Gastrocnemius medialis (tissue), 4 donors: ENCODE results near the gene NPAS3.

Experiments
- POLR2A ChIP-seq, 2 donors: fragments of 450-650 bp; IDR thresholded peaks; one replicate each; pipeline ENCODE4 v1.6.1; 2017; ENCODE audit warnings: antibody characterized with exemption in 2 of 2, mild to moderate bottlenecking in 2 of 2, moderate library complexity in 2 of 2
- TF ChIP-seq, protein P1 (sequence below), 5 experiments: fragments of 450-650 bp in 3 of 5; fragments of 200-600 bp in 2 of 5; sonication (generic) in 2 of 5; IDR thresholded peaks in 4 of 5; conservative IDR thresholded peaks in 1 of 5; 1 replicate in 4 of 5; 2 replicates in 1 of 5; pipeline ENCODE4 v1.5.1; 2016 to 2019; ENCODE audit warnings: antibody characterized with exemption in 5 of 5, mild to moderate bottlenecking in 3 of 5, moderate library complexity in 3 of 5

DNA sequence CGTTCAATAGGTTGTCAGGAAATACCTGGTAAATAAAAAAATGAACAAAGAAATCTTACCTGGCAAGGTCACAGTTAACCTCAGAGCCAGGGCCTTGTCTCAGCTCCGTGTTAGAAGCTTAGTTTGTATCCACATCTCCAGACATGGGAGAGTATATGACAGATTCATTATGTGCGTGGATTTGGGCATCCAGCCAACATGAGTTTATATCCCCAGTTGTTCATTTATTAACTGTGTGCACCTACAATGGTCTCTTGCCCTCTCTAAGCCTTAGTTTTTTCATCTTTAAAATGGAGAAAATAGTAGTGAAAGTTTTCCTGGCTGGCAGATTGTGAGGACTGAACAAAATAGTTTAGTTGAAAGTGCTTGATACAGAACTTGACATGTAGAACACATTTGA is 437.8 kb downstream of the NPAS3 start:
- TF ChIP-seq, protein P1, sequence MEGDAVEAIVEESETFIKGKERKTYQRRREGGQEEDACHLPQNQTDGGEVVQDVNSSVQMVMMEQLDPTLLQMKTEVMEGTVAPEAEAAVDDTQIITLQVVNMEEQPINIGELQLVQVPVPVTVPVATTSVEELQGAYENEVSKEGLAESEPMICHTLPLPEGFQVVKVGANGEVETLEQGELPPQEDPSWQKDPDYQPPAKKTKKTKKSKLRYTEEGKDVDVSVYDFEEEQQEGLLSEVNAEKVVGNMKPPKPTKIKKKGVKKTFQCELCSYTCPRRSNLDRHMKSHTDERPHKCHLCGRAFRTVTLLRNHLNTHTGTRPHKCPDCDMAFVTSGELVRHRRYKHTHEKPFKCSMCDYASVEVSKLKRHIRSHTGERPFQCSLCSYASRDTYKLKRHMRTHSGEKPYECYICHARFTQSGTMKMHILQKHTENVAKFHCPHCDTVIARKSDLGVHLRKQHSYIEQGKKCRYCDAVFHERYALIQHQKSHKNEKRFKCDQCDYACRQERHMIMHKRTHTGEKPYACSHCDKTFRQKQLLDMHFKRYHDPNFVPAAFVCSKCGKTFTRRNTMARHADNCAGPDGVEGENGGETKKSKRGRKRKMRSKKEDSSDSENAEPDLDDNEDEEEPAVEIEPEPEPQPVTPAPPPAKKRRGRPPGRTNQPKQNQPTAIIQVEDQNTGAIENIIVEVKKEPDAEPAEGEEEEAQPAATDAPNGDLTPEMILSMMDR (IDR thresholded peaks at IDR 0.05 in 4 of 5, conservative IDR thresholded peaks at IDR 0.05 in 1 of 5), result no peak
- no peak for TF ChIP-seq POLR2A (IDR thresholded peaks at IDR 0.05)
